Loucy (cell line): Measurements from ENCODE around the gene FTSJ3.
A peak's percentile ranks its signal among the peaks of the same experiment; 100 is the strongest.

Experiments
- H2AFZ ChIP-seq: fragments of 200-600 bp; sonication (generic); 2 replicates; pipeline ENCODE4 v1.6.0; 2016; ENCODE audit warnings: antibody characterized with exemption, mild to moderate bottlenecking, low read length, moderate library complexity
- H3F3A ChIP-seq: fragments of 200-600 bp; 2 replicates; pipeline ENCODE4 v1.6.0; 2016; ENCODE audit warnings: antibody characterized with exemption, low read depth, mild to moderate bottlenecking
- H3K27me3 ChIP-seq: fragments of 200-600 bp; sonication (generic); 2 replicates; pipeline ENCODE4 v1.6.1; 2014; ENCODE audit warnings: low read length, mild to moderate bottlenecking; ENCODE audit not compliant: insufficient read depth, poor library complexity, severe bottlenecking
- H3K36me3 ChIP-seq: fragments of 200-600 bp; sonication (generic); 2 replicates; pipeline ENCODE4 v1.6.1; 2016; ENCODE audit warnings: low read length; ENCODE audit not compliant: insufficient read depth
- H3K4me1 ChIP-seq: fragments of 200-600 bp; sonication (generic); 2 replicates; pipeline ENCODE4 v1.5.1; 2014; ENCODE audit warnings: low read length, mild to moderate bottlenecking; ENCODE audit not compliant: insufficient read depth, poor library complexity, severe bottlenecking
- H3K4me2 ChIP-seq: fragments of 200-600 bp; sonication (generic); 2 replicates; pipeline ENCODE4 v1.6.0; 2014; ENCODE audit warnings: antibody characterized with exemption, low read length, low read depth, mild to moderate bottlenecking; ENCODE audit not compliant: poor library complexity, severe bottlenecking
- H3K4me3 ChIP-seq: fragments of 200-600 bp; sonication (generic); 2 replicates; pipeline ENCODE4 v1.5.1; 2014; ENCODE audit warnings: low read length, mild to moderate bottlenecking, mixed read lengths; ENCODE audit not compliant: poor library complexity, severe bottlenecking
- H3K79me2 ChIP-seq: fragments of 200-600 bp; sonication (generic); 2 replicates; pipeline ENCODE4 v1.6.1; 2014; ENCODE audit warnings: low read length; ENCODE audit not compliant: insufficient read depth
- H3K9ac ChIP-seq: fragments of 200-600 bp; sonication (generic); 2 replicates; pipeline ENCODE4 v1.6.0; 2014; ENCODE audit warnings: mild to moderate bottlenecking, low read depth, low read length, moderate library complexity; ENCODE audit not compliant: poor library complexity, severe bottlenecking
- H3K9me2 ChIP-seq: fragments of 200-600 bp; sonication (generic); replicated peaks from 2 replicates; pipeline ENCODE4 v1.6.1; 2016; ENCODE audit warnings: low read depth, low read length, mixed read lengths
- H3K9me3 ChIP-seq: fragments of 200-600 bp; sonication (generic); 2 replicates; pipeline ENCODE4 v1.6.1; 2014; ENCODE audit warnings: mild to moderate bottlenecking, antibody characterized with exemption, low read length, low read depth; ENCODE audit not compliant: insufficient read depth
- H4K20me1 ChIP-seq: fragments of 200-600 bp; sonication (generic); 2 replicates; pipeline ENCODE4 v1.6.0; 2014; ENCODE audit warnings: antibody characterized with exemption, low read length, mild to moderate bottlenecking; ENCODE audit not compliant: insufficient read depth, poor library complexity, severe bottlenecking
- CTCF ChIP-seq: fragments of 200-600 bp; sonication (generic); conservative IDR thresholded peaks from 2 replicates; pipeline ENCODE4 v1.5.1; 2014; ENCODE audit warnings: mild to moderate bottlenecking, antibody characterized with exemption, low read length
- EZH2phosphoT487 ChIP-seq: fragments of 200-600 bp; IDR thresholded peaks from 2 replicates; pipeline ENCODE4 v1.6.1; 2018; ENCODE audit warnings: antibody characterized with exemption, mild to moderate bottlenecking, moderate library complexity, borderline replicate concordance

The FTSJ3 gene

GRCh38 chr17:63832455-63832854 is 5.0 kb upstream of the FTSJ3 start:
- peaks cover 92% of the 10 kb centered on the region for H3K79me2 ChIP-seq
- H3K9ac ChIP-seq = peak overlapping the region; percentile 89
- 0 out of 2 replicates have a peak, but pooled peaks have one; percentile 16 for TF ChIP-seq CTCF
- no peak for TF ChIP-seq EZH2phosphoT487
- H3K9me3 ChIP-seq = no peaks in the 10 kb centered on the region
- H3K4me3 ChIP-seq = no peak overlapping the region
- H3K4me1 ChIP-seq = peaks cover 47% of the 10 kb centered on the region
- H3F3A ChIP-seq = no peaks in the 10 kb centered on the region
- H2AFZ ChIP-seq = no peak overlapping the region
- peaks cover 25% of the 10 kb centered on the region for H4K20me1 ChIP-seq
- peaks cover 65% of the 10 kb centered on the region for H3K36me3 ChIP-seq
- H3K4me2 ChIP-seq = peak overlapping the region; percentile 82
- H3K27me3 ChIP-seq = no peaks in the 10 kb centered on the region
- H3K9me2 ChIP-seq = no peaks in the 10 kb centered on the region

GRCh38 chr17:63832014-63832413 is 4.6 kb upstream of the FTSJ3 start:
- H2AFZ ChIP-seq = no peak overlapping the region
- H3K9me2 ChIP-seq = no peaks in the 10 kb centered on the region
- peaks cover 63% of the 10 kb centered on the region for H3K36me3 ChIP-seq
- peaks cover 47% of the 10 kb centered on the region for H3K4me1 ChIP-seq
- peak overlapping the region; percentile 87 for H3K4me3 ChIP-seq
- no peaks in the 10 kb centered on the region for H3K9me3 ChIP-seq
- peak overlapping the region; percentile 89 for H3K9ac ChIP-seq
- H4K20me1 ChIP-seq = peaks cover 25% of the 10 kb centered on the region
- peak overlapping the region; percentile 82 for H3K4me2 ChIP-seq
- H3F3A ChIP-seq = no peaks in the 10 kb centered on the region
- peaks cover 88% of the 10 kb centered on the region for H3K79me2 ChIP-seq
- TF ChIP-seq EZH2phosphoT487 (no peak), CTCF (no peak)
- no peaks in the 10 kb centered on the region for H3K27me3 ChIP-seq

- peak overlapping the region; percentile 82 for H3K4me2 ChIP-seq
- peaks cover 26% of the 10 kb centered on the region for H4K20me1 ChIP-seq
- H3K27me3 ChIP-seq = no peaks in the 10 kb centered on the region
- H3K4me1 ChIP-seq = peaks cover 48% of the 10 kb centered on the region
- peak overlapping the region; percentile 87 for H3K4me3 ChIP-seq
- peak overlapping the region; percentile 89 for H3K9ac ChIP-seq
- no peaks in the 10 kb centered on the region for H3F3A ChIP-seq
- H3K79me2 ChIP-seq = peaks cover 87% of the 10 kb centered on the region
- H3K9me2 ChIP-seq = no peaks in the 10 kb centered on the region
- no peaks in the 10 kb centered on the region for H3K9me3 ChIP-seq
- TF ChIP-seq EZH2phosphoT487 (no peak), CTCF (no peak)
- peaks cover 59% of the 10 kb centered on the region for H3K36me3 ChIP-seq
- no peak overlapping the region for H2AFZ ChIP-seq
These were observed 4.0 kb upstream of the FTSJ3 start for GRCh38 chr17:63831505-63831904.
